ENCODE measurements around the gene BMPER.

DNA sequence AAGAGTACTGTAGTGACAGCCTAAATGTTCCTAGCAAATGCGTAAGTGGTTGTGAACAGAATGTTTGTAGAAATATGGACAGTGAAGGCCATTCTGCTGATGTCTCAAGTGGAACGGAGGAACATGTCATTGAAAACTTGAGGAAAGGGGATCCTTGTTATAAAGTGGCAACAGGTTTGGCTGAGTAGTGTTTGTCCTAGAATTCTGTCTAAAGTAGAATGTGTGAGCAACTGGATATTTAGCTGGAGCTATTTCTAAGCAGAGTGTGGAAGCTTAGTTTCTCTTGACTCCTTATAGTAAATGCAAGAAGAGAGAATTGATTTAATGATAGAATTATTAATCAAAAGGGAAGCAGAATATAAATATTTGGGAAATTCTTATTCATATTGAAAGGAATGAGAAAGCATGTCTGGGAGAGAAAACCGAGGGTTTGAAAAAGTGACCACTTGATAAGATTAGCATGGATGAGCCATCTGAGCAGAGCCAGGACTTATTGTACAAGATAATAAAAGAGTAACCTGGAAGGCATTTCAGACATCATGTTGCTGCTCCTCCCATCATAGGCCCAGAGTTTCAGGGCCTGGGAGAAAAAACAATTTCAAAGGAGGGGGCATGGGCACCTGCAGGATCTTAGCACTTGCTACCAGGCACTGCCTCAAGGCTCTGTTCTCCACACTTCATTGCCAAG lies 276.1 kb downstream of the BMPER start:
- no peak for TF ChIP-seq EZH2 (IDR thresholded peaks at IDR 0.05)
- no peak for TF ChIP-seq POLR2AphosphoS5 (IDR thresholded peaks at IDR 0.05; ENCODE audit: borderline replicate concordance, low read depth, low read length)
- TF ChIP-seq FOXP2 (optimal IDR thresholded peaks at IDR 0.05; ENCODE audit: control extremely low read depth, extremely low read length, insufficient read depth), result no peak

Measured in SK-N-MC (cell line).